Parathyroid adenoma (tissue), 2 donors: ENCODE data around the gene DAW1.
A peak's percentile ranks its signal among the peaks of the same experiment; 100 is the strongest.

Experiments used
- H2AFZ ChIP-seq: fragments of 300-600 bp; sonication (generic); one replicate; pipeline ENCODE4 v1.7.0; 2017; ENCODE audit warnings: antibody characterized with exemption, mild to moderate bottlenecking
- H3K27ac ChIP-seq: fragments of 300-600 bp; sonication (generic); one replicate; pipeline ENCODE4 v1.7.0; 2017
- H3K27me3 ChIP-seq: fragments of 300-600 bp; sonication (generic); one replicate; pipeline ENCODE4 v1.7.0; 2017; ENCODE audit warnings: low read length; ENCODE audit not compliant: control insufficient read depth, insufficient read depth
- H3K36me3 ChIP-seq: fragments of 300-600 bp; sonication (generic); one replicate; pipeline ENCODE4 v1.7.0; 2017; ENCODE audit warnings: low read length; ENCODE audit not compliant: control insufficient read depth, insufficient read depth
- H3K4me1 ChIP-seq: fragments of 300-600 bp; sonication (generic); one replicate; pipeline ENCODE4 v1.7.0; 2017; ENCODE audit warnings: control low read depth
- H3K4me2 ChIP-seq: fragments of 300-600 bp; sonication (generic); one replicate; pipeline ENCODE4 v1.7.0; 2017; ENCODE audit warnings: low read length
- H3K4me3 ChIP-seq: fragments of 300-600 bp; sonication (generic); one replicate; pipeline ENCODE4 v1.7.0; 2017; ENCODE audit warnings: low read depth, low read length
- H3K79me2 ChIP-seq: fragments of 300-600 bp; sonication (generic); one replicate; pipeline ENCODE4 v1.7.0; 2017; ENCODE audit warnings: control low read depth
- H3K9ac ChIP-seq: fragments of 300-600 bp; sonication (generic); one replicate; pipeline ENCODE4 v1.7.0; 2017; ENCODE audit warnings: mild to moderate bottlenecking
- H3K9me3 ChIP-seq: fragments of 300-600 bp; sonication (generic); one replicate; pipeline ENCODE4 v1.7.0; 2017; ENCODE audit warnings: low read length; ENCODE audit not compliant: control insufficient read depth
- CTCF ChIP-seq: fragments of 300-600 bp; sonication (generic); IDR thresholded peaks from one replicate; pipeline ENCODE4 v1.7.0; 2017; ENCODE audit warnings: antibody characterized with exemption, mild to moderate bottlenecking
- donor health status: primary hyperparathyroidism.

The DAW1 gene

GRCh38 chr2:227889336-227889735 lies 17.9 kb downstream of the DAW1 start:
- Histone ChIP-seq H3K27ac (no peak overlapping the region), H3K27me3 (no peaks in the 10 kb centered on the region), H3K4me1 (no peaks in the 10 kb centered on the region), H3K79me2 (no peaks in the 10 kb centered on the region), H3K4me3 (no peak overlapping the region), H2AFZ (no peak overlapping the region), H3K9ac (no peak overlapping the region), H3K9me3 (no peaks in the 10 kb centered on the region), H3K4me2 (no peak overlapping the region), H3K36me3 (no peaks in the 10 kb centered on the region)
- no peak for TF ChIP-seq CTCF

DNA sequence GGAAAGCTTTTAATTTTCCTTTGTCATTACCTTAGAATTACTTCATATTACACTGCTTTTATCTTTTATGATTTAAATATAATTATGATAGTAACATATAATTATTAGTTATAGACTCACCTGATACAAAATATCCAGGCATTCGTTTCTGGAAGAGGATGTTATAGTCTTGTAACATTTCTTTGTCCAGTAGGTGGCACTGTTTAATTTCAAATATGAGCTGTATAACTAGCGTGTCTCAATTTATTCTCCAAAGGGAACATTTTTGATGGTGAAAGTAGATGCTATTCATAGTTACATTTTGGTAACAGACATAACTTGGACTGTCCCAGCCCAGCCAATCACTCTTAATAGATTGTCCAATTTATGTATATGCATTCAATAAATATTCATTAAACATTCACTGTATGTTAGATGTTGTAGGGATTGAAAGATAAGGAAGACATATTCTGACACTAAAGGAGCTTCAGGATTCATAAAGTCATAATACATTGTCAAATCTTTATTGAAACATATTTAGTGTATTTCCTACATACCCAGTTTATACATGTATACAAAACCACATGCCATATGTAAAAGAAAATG lies 19.2 kb downstream of the DAW1 start:
- H3K36me3 ChIP-seq: no peaks in the 10 kb centered on the region
- no peak overlapping the region for H3K4me2 ChIP-seq
- no peak overlapping the region for H3K27ac ChIP-seq
- H3K4me1 ChIP-seq: no peaks in the 10 kb centered on the region
- no peak overlapping the region for H2AFZ ChIP-seq
- no peaks in the 10 kb centered on the region for H3K27me3 ChIP-seq
- no peaks in the 10 kb centered on the region for H3K79me2 ChIP-seq
- H3K9ac ChIP-seq: no peak overlapping the region
- H3K9me3 ChIP-seq: no peaks in the 10 kb centered on the region
- TF ChIP-seq CTCF: peak; percentile 56
- no peak overlapping the region for H3K4me3 ChIP-seq

DNA sequence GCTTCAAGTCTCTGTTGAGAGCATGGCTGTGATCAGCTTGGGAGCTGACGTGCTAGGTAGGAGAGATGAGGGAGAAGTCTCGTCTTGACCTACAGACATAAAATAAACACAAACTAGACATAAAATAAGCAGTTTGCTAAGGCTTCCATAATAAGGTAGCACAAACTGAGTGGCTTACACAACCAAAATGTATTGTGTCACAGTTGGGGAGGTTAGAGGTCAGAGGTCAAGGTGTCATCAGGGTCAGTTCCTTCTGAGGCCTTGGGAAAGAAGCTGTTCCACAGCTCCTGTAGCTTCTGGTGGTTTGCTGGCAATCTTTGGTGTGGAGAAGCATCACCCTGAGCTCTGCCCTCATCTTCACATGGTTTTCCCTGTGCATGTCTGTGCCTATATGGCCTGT lies 20.2 kb downstream of the DAW1 start:
- Histone ChIP-seq H3K4me1 (no peaks in the 10 kb centered on the region), H3K9ac (no peak overlapping the region), H3K27ac (no peak overlapping the region), H3K27me3 (no peaks in the 10 kb centered on the region), H3K4me2 (no peak overlapping the region), H3K36me3 (no peaks in the 10 kb centered on the region), H3K79me2 (no peaks in the 10 kb centered on the region), H2AFZ (no peak overlapping the region), H3K9me3 (no peaks in the 10 kb centered on the region), H3K4me3 (no peak overlapping the region)
- TF ChIP-seq CTCF: no peak

GRCh38 chr2:227903381-227903780 lies 31.9 kb downstream of the DAW1 start:
- no peak overlapping the region for H3K9ac ChIP-seq
- no peak overlapping the region for H2AFZ ChIP-seq
- no peak overlapping the region for H3K27ac ChIP-seq
- no peak overlapping the region for H3K4me2 ChIP-seq
- no peak overlapping the region for H3K4me3 ChIP-seq
- H3K36me3 ChIP-seq: no peaks in the 10 kb centered on the region
- no peak for TF ChIP-seq CTCF
- H3K27me3 ChIP-seq: no peaks in the 10 kb centered on the region
- H3K4me1 ChIP-seq: no peaks in the 10 kb centered on the region
- no peaks in the 10 kb centered on the region for H3K79me2 ChIP-seq
- H3K9me3 ChIP-seq: no peaks in the 10 kb centered on the region

- Histone ChIP-seq H3K9ac (no peak overlapping the region), H3K4me1 (no peaks in the 10 kb centered on the region), H2AFZ (no peak overlapping the region), H3K36me3 (no peaks in the 10 kb centered on the region), H3K79me2 (no peaks in the 10 kb centered on the region), H3K27ac (no peak overlapping the region), H3K4me3 (no peak overlapping the region), H3K4me2 (no peak overlapping the region), H3K27me3 (no peaks in the 10 kb centered on the region), H3K9me3 (no peaks in the 10 kb centered on the region)
- no peak for TF ChIP-seq CTCF
Measured at GRCh38 chr2:227906991-227907390, 35.6 kb downstream of the DAW1 start.
